ENCODE measurements around the gene PPP2R2C.

The PPP2R2C gene

GRCh38 chr4:6494431-6495295 is 22.2 kb upstream of the PPP2R2C start:
- Histone ChIP-seq H3K36me3 (ENCODE audit: control insufficient read depth in 1 of 2, insufficient read depth in 2 of 2, low read length in 2 of 2) (no peaks in the 10 kb centered on the region), H3K27ac (ENCODE audit: low read depth, low read length) (no peak overlapping the region), H3K4me1 (ENCODE audit: control insufficient read depth in 1 of 2, insufficient read depth in 2 of 2, low read length in 2 of 2) (peaks cover 0 to 3% of the 10 kb centered on the region in 2 donors), H3K4me3 (ENCODE audit: low read depth in 1 of 2, low read length in 2 of 2) (no peak overlapping the region), H3K9ac (ENCODE audit: low read depth in 1 of 2, low read length in 2 of 2) (no peak overlapping the region), H3K27me3 (ENCODE audit: control insufficient read depth in 1 of 2, insufficient read depth in 2 of 2, low read length in 2 of 2) (peaks cover 0 to 15% of the 10 kb centered on the region in 2 donors), H3K9me3 (ENCODE audit: control insufficient read depth in 1 of 2, low read length in 2 of 2) (peaks cover 0 to 8% of the 10 kb centered on the region in 2 donors)

- no peaks in the 10 kb centered on the region for H3K36me3 ChIP-seq (ENCODE audit: control insufficient read depth in 1 of 2, insufficient read depth in 2 of 2, low read length in 2 of 2)
- H3K27ac ChIP-seq (ENCODE audit: low read depth, low read length), result no peak overlapping the region
- H3K4me1 ChIP-seq (ENCODE audit: control insufficient read depth in 1 of 2, insufficient read depth in 2 of 2, low read length in 2 of 2), result peaks cover 0 to 3% of the 10 kb centered on the region in 2 donors
- H3K9ac ChIP-seq (ENCODE audit: low read depth in 1 of 2, low read length in 2 of 2), result no peak overlapping the region
- peaks cover 0 to 13% of the 10 kb centered on the region in 2 donors for H3K27me3 ChIP-seq (ENCODE audit: control insufficient read depth in 1 of 2, insufficient read depth in 2 of 2, low read length in 2 of 2)
- H3K4me3 ChIP-seq (ENCODE audit: low read depth in 1 of 2, low read length in 2 of 2), result no peak overlapping the region
- H3K9me3 ChIP-seq (ENCODE audit: control insufficient read depth in 1 of 2, low read length in 2 of 2), result peaks cover 0 to 8% of the 10 kb centered on the region in 2 donors
These were observed 21.4 kb upstream of the PPP2R2C start for GRCh38 chr4:6493658-6494304.

- Histone ChIP-seq H3K9ac (ENCODE audit: low read depth in 1 of 2, low read length in 2 of 2) (no peak overlapping the region), H3K27ac (ENCODE audit: low read depth, low read length) (no peak overlapping the region), H3K9me3 (ENCODE audit: control insufficient read depth in 1 of 2, low read length in 2 of 2) (peaks cover 0 to 8% of the 10 kb centered on the region in 2 donors), H3K36me3 (ENCODE audit: control insufficient read depth in 1 of 2, insufficient read depth in 2 of 2, low read length in 2 of 2) (no peaks in the 10 kb centered on the region), H3K27me3 (ENCODE audit: control insufficient read depth in 1 of 2, insufficient read depth in 2 of 2, low read length in 2 of 2) (peaks cover 0 to 12% of the 10 kb centered on the region in 2 donors), H3K4me1 (ENCODE audit: control insufficient read depth in 1 of 2, insufficient read depth in 2 of 2, low read length in 2 of 2) (peaks cover 0 to 3% of the 10 kb centered on the region in 2 donors), H3K4me3 (ENCODE audit: low read depth in 1 of 2, low read length in 2 of 2) (no peak overlapping the region)
These were observed 20.6 kb upstream of the PPP2R2C start for GRCh38 chr4:6492861-6493657.

- Histone ChIP-seq H3K4me3 (ENCODE audit: low read depth in 1 of 2, low read length in 2 of 2) (no peak overlapping the region), H3K9ac (ENCODE audit: low read depth in 1 of 2, low read length in 2 of 2) (no peak overlapping the region), H3K9me3 (ENCODE audit: control insufficient read depth in 1 of 2, low read length in 2 of 2) (peaks cover 0 to 8% of the 10 kb centered on the region in 2 donors), H3K27ac (ENCODE audit: low read depth, low read length) (no peak overlapping the region), H3K36me3 (ENCODE audit: control insufficient read depth in 1 of 2, insufficient read depth in 2 of 2, low read length in 2 of 2) (no peaks in the 10 kb centered on the region), H3K4me1 (ENCODE audit: control insufficient read depth in 1 of 2, insufficient read depth in 2 of 2, low read length in 2 of 2) (peaks cover 0 to 3% of the 10 kb centered on the region in 2 donors), H3K27me3 (ENCODE audit: control insufficient read depth in 1 of 2, insufficient read depth in 2 of 2, low read length in 2 of 2) (peaks cover 0 to 12% of the 10 kb centered on the region in 2 donors)
These were observed 19.7 kb upstream of the PPP2R2C start for GRCh38 chr4:6492027-6492590.

- H3K27me3 ChIP-seq (ENCODE audit: control insufficient read depth in 1 of 2, insufficient read depth in 2 of 2, low read length in 2 of 2), result peaks cover 0 to 12% of the 10 kb centered on the region in 2 donors
- no peak overlapping the region for H3K4me3 ChIP-seq (ENCODE audit: low read depth in 1 of 2, low read length in 2 of 2)
- H3K9ac ChIP-seq (ENCODE audit: low read depth in 1 of 2, low read length in 2 of 2), result no peak overlapping the region
These were observed 18.8 kb upstream of the PPP2R2C start for GRCh38 chr4:6491235-6491634.

GRCh38 chr4:6489927-6490326 is 17.5 kb upstream of the PPP2R2C start:
- Histone ChIP-seq H3K27me3 (ENCODE audit: control insufficient read depth in 1 of 2, insufficient read depth in 2 of 2, low read length in 2 of 2) (peaks cover 0 to 12% of the 10 kb centered on the region in 2 donors), H3K27ac (ENCODE audit: low read depth, low read length) (no peak overlapping the region), H3K36me3 (ENCODE audit: control insufficient read depth in 1 of 2, insufficient read depth in 2 of 2, low read length in 2 of 2) (no peaks in the 10 kb centered on the region), H3K4me3 (ENCODE audit: low read depth in 1 of 2, low read length in 2 of 2) (no peak overlapping the region), H3K9ac (ENCODE audit: low read depth in 1 of 2, low read length in 2 of 2) (no peak overlapping the region), H3K4me1 (ENCODE audit: control insufficient read depth in 1 of 2, insufficient read depth in 2 of 2, low read length in 2 of 2) (peaks cover 0 to 3% of the 10 kb centered on the region in 2 donors), H3K9me3 (ENCODE audit: control insufficient read depth in 1 of 2, low read length in 2 of 2) (peaks cover 0 to 8% of the 10 kb centered on the region in 2 donors)

More at GRCh38 chr4:6491235-6491634, 18.8 kb upstream of the PPP2R2C start:
- H3K9me3 ChIP-seq (ENCODE audit: control insufficient read depth in 1 of 2, low read length in 2 of 2), result peaks cover 0 to 8% of the 10 kb centered on the region in 2 donors
- H3K27ac ChIP-seq (ENCODE audit: low read depth, low read length), result no peak overlapping the region
- peaks cover 0 to 3% of the 10 kb centered on the region in 2 donors for H3K4me1 ChIP-seq (ENCODE audit: control insufficient read depth in 1 of 2, insufficient read depth in 2 of 2, low read length in 2 of 2)
- no peaks in the 10 kb centered on the region for H3K36me3 ChIP-seq (ENCODE audit: control insufficient read depth in 1 of 2, insufficient read depth in 2 of 2, low read length in 2 of 2)

- no peak overlapping the region for H3K27ac ChIP-seq (ENCODE audit: low read depth, low read length)
- peaks cover 4% of the 10 kb centered on the region in 2 donors for H3K27me3 ChIP-seq (ENCODE audit: control insufficient read depth in 1 of 2, insufficient read depth in 2 of 2, low read length in 2 of 2)
- H3K36me3 ChIP-seq (ENCODE audit: control insufficient read depth in 1 of 2, insufficient read depth in 2 of 2, low read length in 2 of 2), result no peaks in the 10 kb centered on the region
- no peak overlapping the region for H3K9ac ChIP-seq (ENCODE audit: low read depth in 1 of 2, low read length in 2 of 2)
- H3K9me3 ChIP-seq (ENCODE audit: control insufficient read depth in 1 of 2, low read length in 2 of 2), result peaks cover 0 to 8% of the 10 kb centered on the region in 2 donors
- no peak overlapping the region for H3K4me3 ChIP-seq (ENCODE audit: low read depth in 1 of 2, low read length in 2 of 2)
- no peaks in the 10 kb centered on the region for H3K4me1 ChIP-seq (ENCODE audit: control insufficient read depth in 1 of 2, insufficient read depth in 2 of 2, low read length in 2 of 2)
These were observed 15.1 kb upstream of the PPP2R2C start for GRCh38 chr4:6487466-6487865.

- H3K27me3 ChIP-seq (ENCODE audit: control insufficient read depth in 1 of 2, insufficient read depth in 2 of 2, low read length in 2 of 2), result peaks cover 0 to 4% of the 10 kb centered on the region in 2 donors
- no peaks in the 10 kb centered on the region for H3K9me3 ChIP-seq (ENCODE audit: control insufficient read depth in 1 of 2, low read length in 2 of 2)
- no peaks in the 10 kb centered on the region for H3K36me3 ChIP-seq (ENCODE audit: control insufficient read depth in 1 of 2, insufficient read depth in 2 of 2, low read length in 2 of 2)
- no peak overlapping the region for H3K27ac ChIP-seq (ENCODE audit: low read depth, low read length)
- no peak overlapping the region for H3K4me3 ChIP-seq (ENCODE audit: low read depth in 1 of 2, low read length in 2 of 2)
- H3K4me1 ChIP-seq (ENCODE audit: control insufficient read depth in 1 of 2, insufficient read depth in 2 of 2, low read length in 2 of 2), result no peaks in the 10 kb centered on the region
- H3K9ac ChIP-seq (ENCODE audit: low read depth in 1 of 2, low read length in 2 of 2), result no peak overlapping the region
These were observed 8.2 kb upstream of the PPP2R2C start for GRCh38 chr4:6480534-6481088.

GRCh38 chr4:6478546-6479220 is 6.3 kb upstream of the PPP2R2C start:
- no peak overlapping the region for H3K4me3 ChIP-seq (ENCODE audit: low read depth in 1 of 2, low read length in 2 of 2)
- H3K4me1 ChIP-seq (ENCODE audit: control insufficient read depth in 1 of 2, insufficient read depth in 2 of 2, low read length in 2 of 2), result no peaks in the 10 kb centered on the region
- H3K27me3 ChIP-seq (ENCODE audit: control insufficient read depth in 1 of 2, insufficient read depth in 2 of 2, low read length in 2 of 2), result peaks cover 4 to 5% of the 10 kb centered on the region in 2 donors
- H3K36me3 ChIP-seq (ENCODE audit: control insufficient read depth in 1 of 2, insufficient read depth in 2 of 2, low read length in 2 of 2), result no peaks in the 10 kb centered on the region
- H3K27ac ChIP-seq (ENCODE audit: low read depth, low read length), result no peak overlapping the region
- H3K9me3 ChIP-seq (ENCODE audit: control insufficient read depth in 1 of 2, low read length in 2 of 2), result no peaks in the 10 kb centered on the region
- H3K9ac ChIP-seq (ENCODE audit: low read depth in 1 of 2, low read length in 2 of 2), result no peak overlapping the region
